A549 (cell line): ENCODE data around the gene PDK2.

ENCODE experiments used
- CTCF ChIP-seq: fragments of >200 bp; sonication (Bioruptor Twin); formaldehyde crosslinking; IDR thresholded peaks from 3 replicates; pipeline ENCODE4 v1.5.1; 2016
- MAX ChIP-seq: IDR thresholded peaks from 2 replicates; pipeline ENCODE4 v1.6.1; 2012
- POLR2A ChIP-seq: IDR thresholded peaks from 2 replicates; pipeline ENCODE4 v1.6.1; 2012; ENCODE audit warnings: mild to moderate bottlenecking, low read length
- REST ChIP-seq: fragments of 200-600 bp; sonication (generic); IDR thresholded peaks from 2 replicates; pipeline ENCODE4 v1.6.1; 2016; ENCODE audit warnings: antibody characterized with exemption, mild to moderate bottlenecking, moderate library complexity

- no peak for TF ChIP-seq POLR2A
- no peak for TF ChIP-seq MAX
- no peak for TF ChIP-seq CTCF
- TF ChIP-seq REST, result no peak
Observed at GRCh38 chr17:50136096-50136687, 41.0 kb downstream of the PDK2 start.
